IgD-negative memory B cell (primary cell): ENCODE results near the gene NANP. TPM values are rescaled to one million over a fixed set of nuclear protein-coding genes. Genes with fewer than 3 reads are reported as not detected.

Experiments
- H3K27ac Mint-ChIP-seq, 3 donors: one replicate each; pipeline ENCODE4 v1.8.0; 2020 to 2022; ENCODE audit warnings: mild to moderate bottlenecking in 3 of 3, mixed read lengths in 3 of 3, moderate library complexity in 1 of 3
- H3K27me3 Mint-ChIP-seq: one replicate; pipeline ENCODE4 v1.8.0; 2021; ENCODE audit warnings: mixed read lengths
- H3K36me3 Mint-ChIP-seq: one replicate; pipeline ENCODE4 v1.8.0; 2020; ENCODE audit warnings: mild to moderate bottlenecking, mixed read lengths
- H3K4me1 Mint-ChIP-seq, 3 donors: one replicate each; pipeline ENCODE4 v1.8.0; 2020 to 2022; ENCODE audit warnings: mixed read lengths in 3 of 3, mild to moderate bottlenecking in 1 of 3
- H3K4me3 Mint-ChIP-seq, 4 donors: one replicate each; pipeline ENCODE4 v1.8.0; 2020 to 2022; ENCODE audit warnings: mild to moderate bottlenecking in 4 of 4, mixed read lengths in 4 of 4, moderate library complexity in 3 of 4
- H3K9me3 Mint-ChIP-seq, 3 donors: one replicate each; pipeline ENCODE4 v1.8.0; 2020 to 2021; ENCODE audit warnings: mixed read lengths in 3 of 3, mild to moderate bottlenecking in 1 of 3
- polyA plus RNA-seq: library from polyadenylated mRNA; unstranded; fragments of 300-500 nt; fragmentation: Illumina TruSeq; gene quantifications from one replicate; pipeline ENCODE4 v1.2.3, GENCODE V29; 2021

Gene NANP
- polyA plus RNA-seq, 1 donor from 2014 or later: 0.73 TPM

- Mint-ChIP-seq H3K9me3 (peaks cover 0 to 6% (median 0%) of the 10 kb centered on the region in 3 donors), H3K36me3 (peaks cover 2% of the 10 kb centered on the region)
These were observed 56.5 kb downstream of the NANP start for GRCh38 chr20:25567286-25567685.

DNA sequence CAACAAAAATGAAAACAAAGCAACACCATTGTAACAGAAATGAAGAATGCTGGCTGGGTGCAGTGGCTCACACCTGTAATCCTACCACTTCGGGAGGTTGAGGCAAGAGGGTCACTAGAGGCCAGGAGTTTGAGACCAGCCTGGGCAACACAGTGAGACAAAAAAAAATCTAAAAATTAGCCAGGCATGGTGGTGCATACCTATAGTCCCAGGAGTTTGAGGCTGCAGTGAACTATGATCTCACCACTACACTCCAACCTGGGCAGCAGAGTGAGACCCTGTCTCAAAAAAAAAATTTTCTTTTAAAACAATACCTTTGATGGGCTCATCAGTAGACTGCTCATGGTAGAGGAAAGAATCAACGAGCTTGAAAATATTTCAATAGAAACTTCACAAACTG, 57.0 kb downstream of the NANP start:
- H3K4me1 Mint-ChIP-seq: no peaks in the 10 kb centered on the region
- peaks cover 0 to 6% (median 0%) of the 10 kb centered on the region in 3 donors for H3K9me3 Mint-ChIP-seq
- H3K27me3 Mint-ChIP-seq: no peaks in the 10 kb centered on the region
- no peak overlapping the region for H3K4me3 Mint-ChIP-seq
- H3K36me3 Mint-ChIP-seq: peaks cover 2% of the 10 kb centered on the region
- peak overlapping the region in 1 of 3 donors; percentile 46 for H3K27ac Mint-ChIP-seq

More at GRCh38 chr20:25567286-25567685, 56.5 kb downstream of the NANP start:
- H3K27me3 Mint-ChIP-seq: no peaks in the 10 kb centered on the region
- no peak overlapping the region for H3K27ac Mint-ChIP-seq
- no peaks in the 10 kb centered on the region for H3K4me1 Mint-ChIP-seq
- no peak overlapping the region for H3K4me3 Mint-ChIP-seq

- H3K4me3 Mint-ChIP-seq: peak overlapping the region in 1 of 4 donors; percentile 54
- no peak overlapping the region for H3K27ac Mint-ChIP-seq
- no peaks in the 10 kb centered on the region for H3K27me3 Mint-ChIP-seq
- peaks cover 2% of the 10 kb centered on the region for H3K36me3 Mint-ChIP-seq
- H3K9me3 Mint-ChIP-seq: peaks cover 0 to 6% (median 0%) of the 10 kb centered on the region in 3 donors
- H3K4me1 Mint-ChIP-seq: no peaks in the 10 kb centered on the region
These were observed 58.1 kb downstream of the NANP start for GRCh38 chr20:25565578-25566157.

DNA sequence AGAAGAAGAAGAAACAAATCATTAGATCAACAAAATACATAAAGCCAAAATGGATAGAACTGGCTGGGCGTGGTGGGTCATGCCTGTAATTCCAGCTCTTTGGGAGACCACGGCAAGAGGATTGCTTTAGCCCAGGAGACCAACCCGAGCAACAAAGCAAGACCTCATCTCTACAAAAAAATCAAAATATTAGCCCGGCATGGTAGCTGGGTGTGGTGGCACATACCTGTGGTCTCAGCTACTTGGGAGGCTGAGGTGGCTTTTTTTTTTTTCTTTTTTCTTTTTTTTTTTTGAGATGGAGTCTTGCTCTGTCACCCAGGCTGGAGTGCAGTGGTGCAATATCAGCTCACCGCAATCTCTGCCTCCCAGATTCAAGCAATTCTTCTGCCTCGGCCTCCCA, 59.9 kb downstream of the NANP start:
- Mint-ChIP-seq H3K4me3 (no peak overlapping the region), H3K36me3 (peaks cover 1% of the 10 kb centered on the region), H3K27me3 (no peaks in the 10 kb centered on the region), H3K27ac (no peak overlapping the region), H3K4me1 (no peaks in the 10 kb centered on the region), H3K9me3 (peaks cover 0 to 6% (median 0%) of the 10 kb centered on the region in 3 donors)

DNA sequence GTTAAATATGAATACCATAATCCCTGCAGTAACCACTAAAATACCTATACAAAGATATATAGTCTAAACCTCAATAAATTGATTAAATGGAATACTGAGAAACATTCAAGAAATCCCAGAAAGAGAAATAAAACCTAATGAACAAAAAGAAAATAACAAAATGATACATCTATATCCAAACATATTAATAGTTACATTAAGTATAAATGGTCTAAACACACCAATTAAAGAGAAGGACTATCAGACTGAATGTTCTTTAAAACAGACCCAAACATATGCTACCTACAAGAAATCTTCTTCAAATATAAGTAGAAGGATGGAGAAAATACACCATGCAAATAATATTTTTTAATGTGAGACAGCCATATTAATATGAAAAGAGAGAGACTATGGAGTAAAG, 60.5 kb downstream of the NANP start:
- Mint-ChIP-seq H3K9me3 (peaks cover 0 to 6% (median 0%) of the 10 kb centered on the region in 3 donors), H3K27ac (no peak overlapping the region), H3K27me3 (no peaks in the 10 kb centered on the region), H3K4me3 (no peak overlapping the region), H3K36me3 (peaks cover 1% of the 10 kb centered on the region), H3K4me1 (no peaks in the 10 kb centered on the region)

Other genes starting within 250 kb of the NANP start
- 20.3 TPM for gene ABHD12, start 233.2 kb downstream of the NANP start, polyA plus RNA-seq
- gene GINS1, start 216.3 kb downstream of the NANP start, polyA plus RNA-seq: 1.2 TPM
- gene NINL, start 38.5 kb downstream of the NANP start, polyA plus RNA-seq: 1.8 TPM
- gene ZNF337, start 72.8 kb upstream of the NANP start, polyA plus RNA-seq: 10.3 TPM